ENCODE results near the gene CAMLG.
"Not testable (repeated sequence)": the region's sequence is repeated elsewhere in the genome, so short reads cannot be mapped to it uniquely, and the experiment has no call there.

DNA sequence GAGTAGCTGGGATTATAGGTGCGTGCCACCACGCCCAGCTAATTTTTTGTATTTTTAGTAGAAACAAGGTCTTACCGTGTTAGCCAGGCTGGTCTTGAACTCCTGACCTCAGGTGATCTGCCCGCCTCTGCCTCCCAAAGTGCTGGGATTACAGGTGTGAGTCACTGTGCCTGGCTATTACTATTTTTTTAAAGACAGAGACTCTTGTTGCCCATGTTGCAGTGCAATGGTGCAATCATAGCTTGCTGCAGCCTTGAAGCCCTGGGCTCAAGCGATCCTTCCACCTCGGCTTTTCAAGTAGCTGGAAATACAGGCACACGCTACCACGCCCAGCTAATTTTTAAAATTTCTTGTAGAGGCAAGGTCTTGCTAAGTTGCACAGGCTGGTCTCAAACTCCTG is 48.2 kb upstream of the CAMLG start:
- TF ChIP-seq, protein P1, sequence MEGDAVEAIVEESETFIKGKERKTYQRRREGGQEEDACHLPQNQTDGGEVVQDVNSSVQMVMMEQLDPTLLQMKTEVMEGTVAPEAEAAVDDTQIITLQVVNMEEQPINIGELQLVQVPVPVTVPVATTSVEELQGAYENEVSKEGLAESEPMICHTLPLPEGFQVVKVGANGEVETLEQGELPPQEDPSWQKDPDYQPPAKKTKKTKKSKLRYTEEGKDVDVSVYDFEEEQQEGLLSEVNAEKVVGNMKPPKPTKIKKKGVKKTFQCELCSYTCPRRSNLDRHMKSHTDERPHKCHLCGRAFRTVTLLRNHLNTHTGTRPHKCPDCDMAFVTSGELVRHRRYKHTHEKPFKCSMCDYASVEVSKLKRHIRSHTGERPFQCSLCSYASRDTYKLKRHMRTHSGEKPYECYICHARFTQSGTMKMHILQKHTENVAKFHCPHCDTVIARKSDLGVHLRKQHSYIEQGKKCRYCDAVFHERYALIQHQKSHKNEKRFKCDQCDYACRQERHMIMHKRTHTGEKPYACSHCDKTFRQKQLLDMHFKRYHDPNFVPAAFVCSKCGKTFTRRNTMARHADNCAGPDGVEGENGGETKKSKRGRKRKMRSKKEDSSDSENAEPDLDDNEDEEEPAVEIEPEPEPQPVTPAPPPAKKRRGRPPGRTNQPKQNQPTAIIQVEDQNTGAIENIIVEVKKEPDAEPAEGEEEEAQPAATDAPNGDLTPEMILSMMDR (IDR thresholded peaks at IDR 0.05 in 2 of 3, conservative IDR thresholded peaks at IDR 0.05 in 1 of 3; ENCODE audit: borderline replicate concordance in 1 of 3, insufficient read depth in 1 of 3, low read depth in 2 of 3, low read length in 2 of 3), result not testable (repeated sequence)
- not testable (repeated sequence) for TF ChIP-seq POLR2AphosphoS5 (IDR thresholded peaks at IDR 0.05; ENCODE audit: low read depth, low read length); CEBPB (IDR thresholded peaks at IDR 0.05; ENCODE audit: low read depth); EZH2 (IDR thresholded peaks at IDR 0.05); ZNF274 (IDR thresholded peaks at IDR 0.05; ENCODE audit: low read depth, low read length); POLR2A (IDR thresholded peaks at IDR 0.05; ENCODE audit: borderline replicate concordance, extremely low read depth, insufficient read depth, insufficient read length); EGR1 (IDR thresholded peaks at IDR 0.05; ENCODE audit: low read depth)

Measured in HCT116 (cell line).